GM21381 (cell line): ENCODE data around the gene RPS14.

Experiments
- ATAC-seq: cut with Tn5 transposase; IDR thresholded peaks from one replicate; pipeline ENCODE4 v1.9.1; 2021; ENCODE audit warnings: mild to moderate bottlenecking, moderate library complexity; ENCODE audit not compliant: unreplicated experiment

Gene RPS14

DNA sequence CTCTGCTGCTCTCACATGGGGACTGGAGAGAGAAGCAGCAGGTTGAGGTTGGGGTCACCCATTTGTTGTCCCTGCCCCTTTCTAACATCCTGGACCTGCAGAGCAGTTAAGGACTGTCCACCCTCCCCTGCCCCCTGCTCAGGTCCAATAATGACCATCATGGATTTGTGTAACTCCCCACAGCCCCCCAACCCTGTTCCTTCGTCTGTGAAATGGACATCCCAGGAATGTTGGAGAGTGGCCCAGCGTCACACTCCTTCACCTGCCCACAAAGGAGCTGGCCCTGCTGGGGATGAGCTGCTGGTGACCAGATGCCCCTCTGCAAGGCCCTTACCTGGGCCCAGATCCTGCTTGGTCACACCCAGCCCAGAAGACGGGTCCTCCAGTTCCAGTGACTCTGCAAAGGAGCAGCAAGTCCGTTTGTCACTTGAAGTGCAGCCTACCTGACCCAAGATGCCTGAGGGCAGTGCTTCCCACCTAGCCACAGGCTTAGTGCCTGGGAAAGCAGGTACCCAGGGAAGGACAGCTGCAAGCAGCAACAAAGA is 47.2 kb downstream of the RPS14 start:
- ATAC-seq: no peak

DNA sequence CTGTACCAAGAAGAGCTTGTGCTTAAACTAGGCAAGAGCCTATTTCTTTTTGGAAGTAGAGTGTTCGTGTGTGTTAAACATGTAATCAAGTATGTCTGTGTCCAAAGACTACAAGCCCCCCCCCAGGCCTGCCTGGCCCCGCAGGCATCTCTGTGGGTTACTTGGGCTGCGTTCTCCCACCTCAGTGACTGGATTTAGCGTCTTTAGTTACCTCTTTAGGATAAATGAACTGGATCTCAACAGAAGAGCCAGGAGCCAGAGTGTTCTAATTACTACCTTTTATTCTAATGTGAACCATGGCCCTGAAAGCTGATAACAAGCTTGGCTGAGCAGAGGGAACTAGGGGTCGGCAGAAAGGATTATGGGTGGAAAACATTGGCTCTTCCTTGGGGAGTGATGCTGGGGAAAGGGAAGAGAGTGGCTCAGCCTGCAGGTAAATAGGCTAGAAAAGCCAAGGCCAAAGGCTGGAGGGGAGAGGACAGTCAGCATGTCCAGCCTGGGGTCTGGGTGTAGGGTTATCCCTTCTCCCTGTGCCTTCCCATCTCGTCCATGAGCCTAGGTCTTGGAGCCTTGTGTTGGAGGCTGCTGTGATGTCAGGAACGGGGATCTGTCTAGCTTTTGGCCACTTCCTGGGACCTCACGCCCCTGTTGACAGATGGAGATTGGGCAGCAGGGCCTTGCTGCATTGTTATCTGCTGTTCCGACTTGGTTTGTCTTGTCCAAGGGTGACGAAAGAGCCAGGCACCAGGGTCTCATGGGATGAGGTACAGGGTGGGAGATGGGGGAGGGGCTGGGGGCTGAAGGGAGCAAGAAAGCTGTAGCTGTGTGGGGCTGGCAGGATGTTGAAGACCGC is 47.9 kb downstream of the RPS14 start:
- no peak for ATAC-seq

DNA sequence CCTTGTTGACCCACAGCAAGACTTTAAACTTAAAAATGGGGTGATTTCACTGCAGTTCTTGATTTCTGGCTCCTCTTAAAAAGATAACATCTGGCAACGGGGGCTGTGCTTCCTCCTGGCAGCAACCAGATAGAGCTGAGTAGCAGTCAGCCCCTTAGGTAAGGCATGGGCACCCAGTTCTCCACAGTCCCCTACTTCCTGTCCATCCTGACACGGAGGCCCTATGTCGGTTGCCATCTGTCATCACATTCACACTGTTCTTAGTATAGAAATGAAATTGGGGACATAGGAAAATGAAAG is 48.5 kb downstream of the RPS14 start:
- ATAC-seq: no peak

DNA sequence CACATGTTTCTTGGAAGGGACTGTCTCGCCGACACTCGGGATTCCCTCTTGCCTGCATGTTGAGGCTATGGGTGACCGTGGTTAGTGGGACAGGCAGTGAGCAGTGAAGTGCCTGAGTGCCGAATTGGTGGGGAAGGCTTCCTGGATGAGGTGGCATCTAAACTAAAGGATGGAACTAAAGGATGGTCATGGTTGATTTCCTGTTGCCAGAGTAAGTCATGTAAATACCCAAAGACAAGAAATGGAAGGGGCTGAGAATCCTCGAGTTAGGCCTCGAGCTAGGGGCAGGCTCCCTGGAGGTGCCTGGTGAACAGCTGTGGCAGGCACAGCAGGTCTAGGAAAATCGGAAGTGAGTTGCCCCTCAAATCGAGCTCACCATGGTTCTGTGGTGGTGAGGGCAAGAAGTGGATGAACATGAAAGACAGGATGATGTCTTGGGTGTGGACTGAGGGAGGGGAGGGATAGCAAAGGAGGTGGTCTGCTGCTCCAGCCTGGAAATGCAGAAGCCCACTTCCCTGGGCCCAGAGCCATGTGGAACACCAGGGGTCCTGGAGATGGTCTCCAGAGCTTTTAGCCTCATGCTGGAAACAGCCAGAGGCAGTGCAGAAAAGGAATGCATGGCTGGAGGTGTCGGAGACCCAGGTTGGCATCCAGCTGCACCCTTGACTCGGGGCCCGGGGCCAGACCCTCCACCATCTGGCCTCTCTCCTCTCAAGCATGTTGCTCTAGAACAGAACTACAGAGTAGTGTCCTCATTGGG is 49.0 kb downstream of the RPS14 start:
- ATAC-seq: no peak

DNA sequence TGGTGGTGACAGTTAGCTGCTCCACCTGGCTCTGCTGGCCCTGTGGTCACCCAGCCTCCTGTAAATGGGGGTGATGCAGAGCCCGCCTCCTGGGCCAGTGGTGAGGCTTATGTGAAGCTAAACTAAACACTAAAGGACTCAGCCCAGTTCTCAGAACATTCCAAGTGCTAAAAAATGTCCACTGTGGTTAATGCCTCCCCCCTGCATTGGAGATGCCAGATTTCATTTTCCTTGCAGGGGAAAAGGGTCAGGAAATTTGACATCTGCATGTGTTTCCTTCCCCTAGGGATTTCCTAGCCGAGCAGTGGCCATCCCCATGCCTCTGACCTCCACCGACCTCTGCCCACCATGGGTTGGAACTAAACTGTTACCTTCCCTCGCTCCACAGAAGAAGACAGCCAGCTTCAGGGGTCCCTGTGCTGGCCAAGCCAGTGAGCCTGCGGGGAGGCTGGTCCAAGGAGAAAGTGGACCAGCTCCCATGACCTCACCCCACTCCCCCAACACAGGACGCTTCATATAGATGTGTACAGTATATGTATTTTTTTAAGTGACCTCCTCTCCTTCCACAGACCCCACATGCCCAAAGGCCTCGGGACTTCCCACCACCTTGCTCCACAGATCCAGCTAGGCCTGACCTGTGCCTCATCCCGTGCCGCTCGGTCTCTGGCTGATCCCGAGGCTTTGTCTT is 49.9 kb downstream of the RPS14 start:
- ATAC-seq: no peak

DNA sequence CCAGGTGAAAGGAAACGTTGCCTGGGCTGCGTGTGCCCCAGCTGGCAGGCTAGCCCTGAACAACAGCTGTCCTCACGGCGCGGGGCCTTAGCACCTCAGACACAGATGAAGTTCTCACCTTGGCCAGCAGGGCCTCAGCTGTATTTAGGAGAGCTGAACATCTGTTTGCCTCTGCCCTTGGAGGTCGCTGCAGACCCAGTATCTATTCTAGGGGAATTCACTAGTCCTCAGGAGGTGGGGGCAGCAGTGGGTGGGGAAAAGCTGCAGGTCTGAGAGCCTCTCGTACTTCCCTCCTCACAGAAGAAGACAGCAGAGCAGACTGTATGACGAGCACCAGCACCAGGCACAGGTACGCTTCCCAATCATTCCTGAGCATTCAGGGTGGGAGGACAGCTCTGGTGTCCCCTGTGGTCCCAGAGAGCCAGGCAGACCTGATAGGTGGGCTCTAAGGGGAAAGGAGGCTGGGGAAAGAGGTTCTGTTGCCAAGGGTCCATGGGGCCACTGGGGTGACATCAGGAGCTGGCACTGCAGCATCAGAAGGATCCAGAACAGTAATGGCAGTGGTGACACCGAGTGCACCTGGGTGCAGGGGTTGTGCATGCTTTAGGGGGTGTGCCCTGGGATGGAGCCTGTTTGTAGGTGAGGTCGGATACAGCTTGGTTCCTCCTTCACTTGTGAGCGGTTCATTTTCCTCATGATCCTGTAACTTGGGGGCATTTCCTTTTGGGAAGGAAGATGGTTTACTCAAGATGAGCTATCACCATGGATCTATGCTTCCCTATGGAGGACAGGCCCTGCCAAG is 50.6 kb downstream of the RPS14 start:
- ATAC-seq: peak; percentile 66

DNA sequence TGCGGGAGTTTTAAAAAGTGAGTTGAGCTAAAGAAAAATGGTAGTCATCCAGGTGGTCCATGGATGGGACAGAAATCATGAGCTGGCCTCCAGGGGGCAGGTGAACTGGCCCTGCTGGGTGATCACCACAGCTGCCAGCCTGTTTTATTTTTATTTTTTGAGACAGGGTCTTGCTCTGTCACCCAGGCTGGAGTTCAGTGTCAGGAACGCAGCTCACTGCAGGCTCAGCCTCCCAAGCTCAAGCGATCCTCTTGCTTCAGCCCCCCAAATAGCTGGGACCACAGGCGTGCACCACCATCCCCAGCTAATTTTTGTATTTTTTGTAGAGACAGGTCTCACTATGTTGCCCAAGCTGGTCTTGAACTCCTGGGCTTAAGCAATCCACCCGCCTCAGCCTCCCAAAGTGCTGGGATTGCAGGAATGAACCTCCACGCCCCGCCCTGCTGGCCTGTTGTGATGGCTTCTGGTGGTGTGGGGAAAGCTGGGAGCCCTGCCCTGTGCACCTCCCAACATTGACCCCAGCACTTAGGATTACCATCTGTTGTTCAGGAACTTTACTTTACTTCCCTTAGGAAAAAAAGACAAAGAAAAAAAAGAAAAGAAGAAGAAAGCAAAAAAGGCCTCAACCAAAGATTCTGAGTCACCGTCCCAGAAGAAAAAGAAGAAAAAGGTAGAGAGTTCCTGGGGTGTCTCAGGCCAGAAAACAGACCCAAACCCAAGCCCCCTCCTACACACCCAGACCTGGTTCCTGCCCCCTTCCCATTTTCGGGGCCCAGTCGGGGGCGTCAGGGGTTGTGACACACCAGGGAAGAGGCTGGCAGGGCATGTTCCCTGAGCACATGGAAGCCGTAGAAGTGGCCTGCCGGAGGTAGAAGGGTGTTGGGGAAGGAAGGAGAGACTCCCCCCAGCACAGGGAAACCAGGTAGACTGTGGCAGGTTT is 51.5 kb downstream of the RPS14 start:
- no peak for ATAC-seq

DNA sequence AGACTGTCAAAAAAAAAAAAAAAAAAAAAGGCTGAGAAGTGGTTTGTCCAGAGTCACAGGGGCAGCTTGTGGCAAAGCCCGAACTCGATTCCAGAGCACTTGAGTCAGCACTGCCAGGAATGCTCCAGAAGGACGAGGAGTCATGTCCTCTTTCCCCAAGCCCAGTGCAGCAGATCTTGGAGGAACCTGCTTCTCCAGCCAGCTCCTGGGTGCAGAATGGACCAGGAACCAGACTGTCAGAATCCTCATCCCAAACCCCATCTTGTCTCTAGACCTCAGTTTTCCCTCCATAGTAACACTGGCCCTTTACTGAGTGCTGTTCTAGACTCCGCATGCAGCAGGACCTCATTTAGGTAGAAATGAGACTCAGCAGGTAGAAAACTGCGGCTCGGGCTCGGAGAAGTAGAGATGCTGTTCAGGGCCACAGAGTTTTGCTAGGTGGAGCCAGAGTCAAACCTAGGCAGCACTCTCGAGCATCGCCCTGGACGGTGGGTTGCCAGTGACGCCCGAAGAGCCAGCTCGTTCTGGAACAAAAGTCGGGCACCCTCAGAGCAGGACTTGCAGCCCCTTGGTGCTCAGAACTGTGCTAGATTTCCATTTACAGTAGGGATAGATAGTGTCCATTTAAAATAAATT is 52.3 kb downstream of the RPS14 start:
- ATAC-seq: no peak

DNA sequence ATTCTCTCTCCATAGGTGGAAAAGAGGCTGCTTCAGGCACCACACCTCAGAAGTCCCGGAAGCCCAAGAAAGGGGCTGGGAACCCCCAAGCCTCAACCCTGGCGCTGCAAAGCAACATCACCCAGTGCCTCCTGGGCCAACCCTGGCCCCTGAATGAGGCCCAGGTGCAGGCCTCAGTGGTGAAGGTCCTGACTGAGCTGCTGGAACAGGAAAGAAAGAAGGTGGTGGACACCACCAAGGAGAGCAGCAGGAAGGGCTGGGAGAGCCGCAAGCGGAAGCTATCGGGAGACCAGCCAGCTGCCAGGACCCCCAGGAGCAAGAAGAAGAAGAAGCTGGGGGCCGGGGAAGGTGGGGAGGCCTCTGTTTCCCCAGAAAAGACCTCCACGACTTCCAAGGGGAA is 53.3 kb downstream of the RPS14 start:
- ATAC-seq: no peak

DNA sequence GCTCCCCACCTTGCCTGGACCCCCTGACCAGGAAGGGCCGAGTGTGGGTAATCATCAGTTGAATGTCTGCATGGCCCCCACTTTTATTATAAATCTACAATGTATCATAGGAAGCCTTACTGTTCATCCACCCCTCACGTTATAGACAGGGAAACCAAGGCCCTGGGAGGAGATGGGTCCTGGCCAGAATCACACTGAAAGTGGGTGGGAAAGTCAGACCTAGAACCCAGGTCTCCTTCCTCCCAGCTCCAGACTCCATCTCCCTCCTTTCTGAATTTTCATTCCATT is 53.9 kb downstream of the RPS14 start:
- no peak for ATAC-seq

DNA sequence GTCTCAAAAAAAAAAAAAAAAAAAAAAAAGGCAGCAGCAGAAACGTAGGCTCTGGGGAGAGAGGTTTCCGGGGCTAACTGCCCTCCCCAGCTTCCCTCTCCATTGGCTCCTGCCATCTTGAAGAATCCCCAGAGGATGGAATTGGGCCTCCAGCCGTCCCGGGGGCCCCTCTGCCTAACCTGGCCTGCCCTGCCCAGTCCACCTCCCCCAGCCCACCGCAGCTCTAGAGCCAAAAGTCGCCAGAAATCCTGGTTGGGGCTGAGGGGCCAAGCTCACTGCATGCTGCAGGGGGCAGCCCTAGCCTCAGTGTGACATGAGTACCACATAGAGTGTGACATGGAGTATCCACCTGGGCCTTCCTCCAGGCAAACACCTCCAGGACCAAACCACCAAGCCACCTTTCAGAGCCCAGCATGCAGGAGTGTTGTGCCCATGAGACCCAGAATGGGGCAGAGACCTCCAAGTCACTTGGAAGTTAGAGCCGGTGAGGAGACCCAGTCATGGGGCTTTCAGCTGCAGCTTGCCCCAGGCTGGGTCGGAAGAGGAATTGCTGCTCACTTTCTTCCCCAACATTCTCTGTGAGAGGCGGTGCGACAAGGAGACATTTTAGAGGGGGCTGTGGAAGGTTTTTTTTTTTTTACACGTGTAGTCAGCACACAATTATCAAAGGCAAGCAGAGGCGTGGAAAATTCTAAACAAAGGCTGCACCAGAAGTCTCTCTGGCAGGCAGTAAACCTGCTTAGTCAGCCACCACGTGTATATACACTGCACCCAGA is 54.4 kb downstream of the RPS14 start:
- no peak for ATAC-seq

DNA sequence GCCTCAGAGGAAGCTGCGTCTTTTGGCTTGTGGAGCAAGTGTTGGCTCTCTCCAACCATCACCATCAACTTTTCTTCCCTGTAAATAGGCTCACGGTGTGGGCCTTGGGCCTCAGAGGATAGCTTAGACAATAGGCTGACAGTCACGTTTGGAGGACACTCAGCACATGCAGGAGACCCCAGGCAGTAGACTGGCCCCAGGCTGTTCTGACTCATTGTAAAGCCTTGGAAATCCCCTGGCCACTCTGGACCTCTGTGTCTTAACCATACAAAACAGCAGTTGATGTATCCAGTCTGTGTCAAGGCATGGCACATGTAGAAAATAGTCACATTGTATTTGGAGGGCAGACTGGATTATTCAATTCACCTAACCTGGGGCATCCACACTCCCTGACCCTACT is 55.4 kb downstream of the RPS14 start:
- ATAC-seq: no peak

DNA sequence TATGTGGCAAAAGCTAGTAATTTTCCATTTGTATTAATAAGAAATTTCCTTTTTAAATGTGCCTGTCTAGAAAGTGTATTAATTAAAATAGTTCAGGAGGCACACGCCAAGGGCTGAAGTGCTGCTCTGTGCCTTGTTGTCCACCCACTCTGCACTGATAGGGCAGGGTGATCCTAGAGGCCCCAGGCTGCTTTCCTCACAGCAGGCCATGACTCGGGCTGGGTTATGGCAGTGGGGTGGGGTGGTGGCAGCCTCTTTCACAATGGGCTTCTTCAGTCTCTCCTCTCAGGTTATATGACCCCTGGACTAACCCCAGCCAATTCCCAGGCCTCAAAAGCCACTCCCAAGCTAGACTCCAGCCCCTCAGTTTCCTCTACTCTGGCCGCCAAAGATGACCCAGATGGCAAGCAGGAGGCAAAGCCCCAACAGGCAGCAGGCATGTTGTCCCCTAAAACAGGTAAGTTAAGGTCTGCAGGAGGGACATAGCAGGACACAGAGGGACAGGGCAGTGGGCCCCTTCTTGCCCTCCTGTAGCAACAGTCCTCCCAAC is 56.4 kb downstream of the RPS14 start:
- no peak for ATAC-seq

DNA sequence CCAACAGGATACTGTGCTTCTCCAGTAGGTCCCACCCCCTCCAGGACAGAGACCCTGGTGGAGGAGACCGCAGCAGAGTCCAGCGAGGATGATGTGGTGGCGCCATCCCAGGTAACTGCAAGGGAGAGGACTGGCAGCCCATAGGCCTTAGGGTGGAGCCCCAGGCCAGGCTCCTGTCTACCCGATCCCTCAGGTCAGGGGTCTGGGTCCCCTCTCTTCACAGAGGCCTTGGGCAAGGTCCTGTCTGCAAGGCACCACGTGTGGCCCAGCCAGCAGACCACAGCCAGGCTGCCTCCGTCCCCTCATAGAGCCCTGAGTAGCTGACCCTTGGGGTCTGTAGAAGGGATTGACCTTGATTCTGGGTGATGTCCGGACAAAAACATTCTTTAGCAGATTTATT is 56.9 kb downstream of the RPS14 start:
- no peak for ATAC-seq
